ENCODE results near the gene ALS2.

Gene ALS2

DNA sequence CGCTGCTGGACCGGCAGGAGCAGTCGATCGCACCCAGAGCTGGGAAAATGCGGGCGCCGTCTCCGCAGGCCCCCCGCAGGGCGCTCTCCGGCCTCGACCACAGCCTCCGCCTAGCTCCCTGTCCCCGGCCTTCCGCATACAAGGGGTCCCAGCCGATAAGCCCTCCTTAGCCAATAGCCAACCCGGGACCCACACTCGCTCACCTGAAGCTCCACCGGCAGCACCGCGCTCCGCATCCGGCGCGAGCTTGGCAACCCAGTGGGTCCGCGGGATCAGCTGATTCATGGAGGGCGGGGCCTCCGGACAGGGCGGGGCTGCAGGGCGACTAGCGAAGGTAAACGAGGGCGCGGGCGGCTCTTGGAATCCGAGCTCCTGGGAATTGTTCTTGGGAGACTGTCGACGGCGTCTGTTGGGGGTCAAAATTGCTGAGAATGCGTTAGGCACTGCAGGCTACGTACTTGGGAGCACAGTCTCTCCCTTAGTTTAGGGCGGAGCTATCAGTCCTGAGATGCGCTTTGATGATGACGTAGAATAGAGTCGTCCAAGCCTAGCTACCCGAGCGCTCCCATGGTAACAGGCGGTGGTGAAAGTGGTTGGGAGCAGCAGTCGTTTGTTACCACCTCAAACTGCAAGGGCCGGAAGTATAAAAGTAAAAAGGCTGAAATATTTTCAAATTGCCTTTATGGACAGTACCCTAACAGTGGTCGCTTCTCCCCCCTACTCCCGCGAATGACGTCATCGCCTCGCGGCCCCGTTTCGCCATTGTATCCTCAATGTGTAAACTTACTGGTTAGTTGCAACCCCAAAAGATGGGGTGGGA is at the start of gene ALS2:
Gene ALS2, minus strand, starts transcription at position 260 of the 820 bp plus-strand sequence. CDS start 12,048 bp downstream, outside the sequence.
- TF ChIP-seq, protein P1, sequence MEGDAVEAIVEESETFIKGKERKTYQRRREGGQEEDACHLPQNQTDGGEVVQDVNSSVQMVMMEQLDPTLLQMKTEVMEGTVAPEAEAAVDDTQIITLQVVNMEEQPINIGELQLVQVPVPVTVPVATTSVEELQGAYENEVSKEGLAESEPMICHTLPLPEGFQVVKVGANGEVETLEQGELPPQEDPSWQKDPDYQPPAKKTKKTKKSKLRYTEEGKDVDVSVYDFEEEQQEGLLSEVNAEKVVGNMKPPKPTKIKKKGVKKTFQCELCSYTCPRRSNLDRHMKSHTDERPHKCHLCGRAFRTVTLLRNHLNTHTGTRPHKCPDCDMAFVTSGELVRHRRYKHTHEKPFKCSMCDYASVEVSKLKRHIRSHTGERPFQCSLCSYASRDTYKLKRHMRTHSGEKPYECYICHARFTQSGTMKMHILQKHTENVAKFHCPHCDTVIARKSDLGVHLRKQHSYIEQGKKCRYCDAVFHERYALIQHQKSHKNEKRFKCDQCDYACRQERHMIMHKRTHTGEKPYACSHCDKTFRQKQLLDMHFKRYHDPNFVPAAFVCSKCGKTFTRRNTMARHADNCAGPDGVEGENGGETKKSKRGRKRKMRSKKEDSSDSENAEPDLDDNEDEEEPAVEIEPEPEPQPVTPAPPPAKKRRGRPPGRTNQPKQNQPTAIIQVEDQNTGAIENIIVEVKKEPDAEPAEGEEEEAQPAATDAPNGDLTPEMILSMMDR (IDR thresholded peaks at IDR 0.05; ENCODE audit: borderline replicate concordance, control extremely low read depth, extremely low read depth, insufficient read depth, missing control alignments): no peak
- in situ Hi-C loops (cut with MboI; ENCODE audit: low sequenced_read_pairs, unreplicated experiment): no loop called here
- DNase-seq (ENCODE audit: low spot score): peak; percentile 93

DNA sequence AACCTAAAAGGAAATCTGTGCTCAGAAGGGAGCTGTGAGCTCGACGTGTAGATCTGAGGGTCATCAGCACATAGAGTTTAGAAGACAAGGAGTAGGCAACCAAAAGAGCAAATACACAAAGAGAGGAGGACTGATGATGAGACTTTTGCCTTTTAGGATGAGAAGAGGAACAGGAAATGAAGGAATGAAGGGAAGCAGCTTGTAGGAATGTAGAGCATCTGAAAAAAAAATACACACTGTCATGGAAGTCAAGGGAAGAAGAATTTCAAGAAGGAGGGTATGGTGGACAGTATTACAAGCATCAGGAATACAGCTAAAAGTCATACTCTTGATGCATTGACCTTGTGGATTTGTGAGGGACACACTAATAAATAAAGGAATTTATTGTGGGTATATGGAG is 47.5 kb upstream of the ALS2 start:
- TF ChIP-seq, protein P1 (IDR thresholded peaks at IDR 0.05; ENCODE audit: borderline replicate concordance, control extremely low read depth, extremely low read depth, insufficient read depth, missing control alignments): no peak
- DNase-seq (ENCODE audit: low spot score): no peak
- in situ Hi-C loops (cut with MboI; ENCODE audit: low sequenced_read_pairs, unreplicated experiment): no loop called here

DNA sequence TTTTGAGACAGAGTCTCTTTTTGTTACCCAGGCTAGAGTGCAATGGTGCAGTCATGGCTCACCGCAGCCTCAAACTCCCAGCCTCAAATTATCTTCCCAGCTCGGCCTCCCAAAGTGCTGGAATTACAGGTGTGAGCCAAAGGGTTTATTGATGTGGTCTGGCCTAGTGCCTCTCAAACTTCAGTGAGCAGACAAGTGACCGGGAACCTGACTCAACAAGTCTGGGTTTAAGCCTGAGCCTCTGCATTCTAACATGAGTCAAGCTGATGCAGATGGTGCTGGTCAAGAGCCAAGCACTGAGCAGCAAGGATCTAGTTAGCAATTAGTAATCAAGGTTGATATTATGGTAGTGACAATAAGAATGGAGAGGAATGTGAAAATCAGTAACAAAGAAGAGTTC is 46.9 kb upstream of the ALS2 start:
- in situ Hi-C loops (cut with MboI; ENCODE audit: low sequenced_read_pairs, unreplicated experiment): no loop called here
- DNase-seq (ENCODE audit: low spot score): no peak
- TF ChIP-seq, protein P1 (IDR thresholded peaks at IDR 0.05; ENCODE audit: borderline replicate concordance, control extremely low read depth, extremely low read depth, insufficient read depth, missing control alignments): no peak

DNA sequence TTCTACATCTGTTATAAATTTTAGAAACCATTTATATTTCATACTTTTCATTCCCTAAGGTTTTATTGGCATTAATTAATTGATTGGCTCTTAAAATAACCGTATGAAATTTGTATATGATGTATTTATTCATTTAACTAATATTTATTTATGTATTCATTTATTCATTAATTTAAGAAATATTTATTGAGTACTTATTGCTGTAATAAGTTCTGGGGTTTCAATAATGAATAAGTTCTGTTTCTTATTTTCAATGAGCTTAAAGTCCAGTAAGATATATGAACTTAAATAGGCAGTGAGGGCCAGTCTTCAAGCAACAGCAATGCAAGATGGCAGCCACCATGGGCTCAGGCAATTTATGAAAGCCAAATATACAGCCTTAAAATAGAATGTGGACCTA is 43.5 kb upstream of the ALS2 start:
- TF ChIP-seq, protein P1 (IDR thresholded peaks at IDR 0.05; ENCODE audit: borderline replicate concordance, control extremely low read depth, extremely low read depth, insufficient read depth, missing control alignments): no peak
- in situ Hi-C loops (cut with MboI; ENCODE audit: low sequenced_read_pairs, unreplicated experiment): no loop called here
- DNase-seq (ENCODE audit: low spot score): no peak

DNA sequence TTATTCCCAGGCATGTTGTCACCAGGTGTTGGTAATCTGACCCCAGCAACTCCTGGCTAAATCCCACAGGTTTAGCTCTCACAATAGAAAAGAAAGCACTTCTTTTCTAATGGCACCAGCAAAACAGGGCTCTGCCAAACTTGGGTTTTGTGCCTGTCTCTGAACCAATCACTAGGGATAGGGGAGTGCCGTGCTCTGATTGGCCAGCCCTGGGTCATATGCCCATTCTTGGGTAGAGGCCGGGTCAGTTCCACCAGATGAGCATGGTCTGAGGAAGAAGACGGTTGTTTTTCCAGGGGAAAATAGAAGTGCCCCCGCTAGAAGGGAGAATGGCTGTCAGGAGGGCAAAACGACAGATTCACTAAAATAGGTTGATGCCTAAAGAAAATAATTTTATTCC is 40.3 kb upstream of the ALS2 start:
- in situ Hi-C loops (cut with MboI; ENCODE audit: low sequenced_read_pairs, unreplicated experiment): no loop called here
- TF ChIP-seq, protein P1 (IDR thresholded peaks at IDR 0.05; ENCODE audit: borderline replicate concordance, control extremely low read depth, extremely low read depth, insufficient read depth, missing control alignments): no peak
- DNase-seq (ENCODE audit: low spot score): no peak

DNA sequence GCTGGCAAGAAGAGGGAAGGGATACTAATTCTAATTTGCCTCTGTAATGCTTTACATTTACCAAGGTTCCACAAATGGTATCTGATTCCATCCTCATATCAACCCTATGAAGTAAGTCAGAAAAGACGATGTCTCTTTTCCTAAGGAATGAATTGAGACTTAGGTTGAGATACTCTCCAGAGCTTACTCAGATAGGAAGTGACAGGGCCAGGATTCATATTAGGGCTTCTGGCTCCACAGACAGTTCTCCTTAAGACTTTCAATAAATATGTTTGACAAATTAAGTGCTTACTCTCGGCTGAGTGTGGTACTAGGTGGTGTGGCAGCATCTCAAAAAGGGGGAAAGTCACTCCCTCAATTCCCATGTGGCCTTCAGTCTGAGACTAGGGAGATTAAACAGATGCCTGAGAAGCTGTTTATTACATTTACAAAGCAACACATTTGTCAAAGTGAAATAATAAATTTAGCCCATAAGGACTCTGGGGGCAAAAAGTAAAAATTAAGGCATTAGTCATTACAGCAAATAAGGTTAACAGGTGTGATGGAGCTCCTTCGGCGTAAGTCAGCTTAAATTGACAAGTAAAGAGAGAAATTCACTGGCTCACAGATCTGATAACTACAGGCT is 39.8 kb upstream of the ALS2 start:
- DNase-seq (ENCODE audit: low spot score): no peak
- TF ChIP-seq, protein P1 (IDR thresholded peaks at IDR 0.05; ENCODE audit: borderline replicate concordance, control extremely low read depth, extremely low read depth, insufficient read depth, missing control alignments): no peak
- in situ Hi-C loops (cut with MboI; ENCODE audit: low sequenced_read_pairs, unreplicated experiment): no loop called here

All from GM13976 (cell line).